IMR-90 (cell line): ENCODE data around the gene CYB5RL. TPM values are rescaled to one million over a fixed set of nuclear protein-coding genes. Genes with fewer than 3 reads are reported as not detected.

Experiments used
- ATAC-seq: fragments of 200-7000 bp; cut with Tn5 transposase; 2 replicates; pipeline ENCODE4 v1.9.1; 2020; ENCODE audit warnings: low read depth, mild to moderate bottlenecking, moderate library complexity
- BruUV-seq: library from RNA; stranded (reverse); fragments of 400-500 nt; replicated peaks from 2 replicates; lab custom pipeline; 2021; lab: Mats Ljungman, UMichigan
- CTCF ChIA-PET: fragments of 300-600 bp; formaldehyde crosslinking; extraction: SDS; loops from one replicate; lab custom pipeline; 2021; ENCODE audit warnings: antibody characterized with exemption; lab: Yijun Ruan, JAX
- POLR2A ChIA-PET: fragments of 300-600 bp; sonication (Branson Sonifier 250); formaldehyde crosslinking; loops from one replicate; lab custom pipeline; 2022; ENCODE audit warnings: antibody characterized with exemption; ENCODE audit not compliant: unreplicated experiment; lab: Charles Lee
- DNase-seq: peaks from one replicate; pipeline ENCODE4 v3.0.0; 2013
- H2AFZ ChIP-seq: replicated peaks from 2 replicates; pipeline ENCODE3; 2013; ENCODE audit warnings: low read length, mild to moderate bottlenecking; ENCODE audit not compliant: poor library complexity
- H2AK5ac ChIP-seq: 2 replicates; pipeline ENCODE4 v1.6.1; 2013; ENCODE audit warnings: low read depth, low read length, inconsistent platforms
- H2AK9ac ChIP-seq: replicated peaks from 2 replicates; pipeline ENCODE3; 2013; ENCODE audit warnings: mild to moderate bottlenecking, low read depth, low read length, moderate library complexity; ENCODE audit not compliant: poor library complexity
- H2BK120ac ChIP-seq: 2 replicates; pipeline ENCODE4 v1.6.1; 2013; ENCODE audit warnings: low read depth, low read length, inconsistent platforms
- H2BK15ac ChIP-seq: 3 replicates; pipeline ENCODE4 v1.6.1; 2013; ENCODE audit warnings: low read depth, low read length, inconsistent platforms
- H2BK20ac ChIP-seq: 2 replicates; pipeline ENCODE4 v1.6.1; 2013; ENCODE audit warnings: low read depth, mild to moderate bottlenecking, inconsistent platforms, low read length, moderate library complexity
- H2BK5ac ChIP-seq: 2 replicates; pipeline ENCODE4 v1.6.1; 2013; ENCODE audit warnings: mild to moderate bottlenecking, low read depth, low read length, inconsistent platforms; ENCODE audit not compliant: poor library complexity, severe bottlenecking
- H3K14ac ChIP-seq: replicated peaks from 2 replicates; pipeline ENCODE4 v1.6.1; 2013; ENCODE audit warnings: low read depth, low read length, inconsistent platforms
- H3K18ac ChIP-seq: 2 replicates; pipeline ENCODE4 v1.6.1; 2013; ENCODE audit warnings: low read depth, low read length, control low read depth
- H3K23ac ChIP-seq: 2 replicates; pipeline ENCODE4 v1.6.1; 2013; ENCODE audit warnings: low read depth, low read length, inconsistent platforms
- H3K27ac ChIP-seq: 2 replicates; pipeline ENCODE4 v1.5.1; 2013; ENCODE audit warnings: mild to moderate bottlenecking, control low read depth, low read length; ENCODE audit not compliant: insufficient read depth
- H3K27me3 ChIP-seq: 2 replicates; pipeline ENCODE4 v1.6.1; 2013; ENCODE audit warnings: low read length; ENCODE audit not compliant: control insufficient read depth, insufficient read depth
- H3K36me3 ChIP-seq: 2 replicates; pipeline ENCODE4 v1.6.1; 2013; ENCODE audit warnings: low read length, mixed read lengths; ENCODE audit not compliant: control insufficient read depth, insufficient read depth
- H3K4ac ChIP-seq: 2 replicates; pipeline ENCODE4 v1.6.1; 2013; ENCODE audit warnings: low read depth, low read length, inconsistent platforms
- H3K4me1 ChIP-seq: 2 replicates; pipeline ENCODE4 v1.6.1; 2013; ENCODE audit warnings: low read length, mixed read lengths; ENCODE audit not compliant: control insufficient read depth, insufficient read depth
- H3K4me2 ChIP-seq: 2 replicates; pipeline ENCODE4 v1.6.1; 2013; ENCODE audit warnings: low read depth, mild to moderate bottlenecking, control low read depth, low read length, moderate library complexity
- H3K4me3 ChIP-seq: 2 replicates; pipeline ENCODE4 v1.5.1; 2013; ENCODE audit warnings: low read depth, mild to moderate bottlenecking, control low read depth, low read length, moderate library complexity; ENCODE audit not compliant: insufficient read depth
- H3K56ac ChIP-seq: 2 replicates; pipeline ENCODE4 v1.6.1; 2013; ENCODE audit warnings: low read length, inconsistent platforms; ENCODE audit not compliant: insufficient read depth; ENCODE audit errors: extremely low read depth
- H3K79me1 ChIP-seq, 2 experiments: 2 replicates each; pipeline ENCODE4 v1.6.1; 2013; ENCODE audit warnings: low read length in 2 of 2, inconsistent platforms in 1 of 2, low read depth in 1 of 2
- H3K9ac ChIP-seq: 2 replicates; pipeline ENCODE4 v1.6.1; 2013; ENCODE audit warnings: low read depth, low read length, control low read depth
- H3K9me1 ChIP-seq: 2 replicates; pipeline ENCODE4 v1.6.1; 2013; ENCODE audit warnings: low read length, inconsistent platforms; ENCODE audit not compliant: insufficient read depth
- H3K9me3 ChIP-seq: 2 replicates; pipeline ENCODE4 v1.6.1; 2013; ENCODE audit warnings: low read length; ENCODE audit not compliant: control insufficient read depth, insufficient read depth
- H4K20me1 ChIP-seq: 2 replicates; pipeline ENCODE4 v1.6.1; 2013; ENCODE audit warnings: low read length, inconsistent platforms; ENCODE audit not compliant: insufficient read depth
- H4K5ac ChIP-seq: 2 replicates; pipeline ENCODE4 v1.6.1; 2013; ENCODE audit warnings: mild to moderate bottlenecking, low read depth, low read length, control low read depth
- H4K8ac ChIP-seq, 2 experiments: 2 replicates each; pipeline ENCODE4 v1.6.1; 2013; ENCODE audit warnings: low read depth in 2 of 2, low read length in 2 of 2, control low read depth in 1 of 2, inconsistent platforms in 1 of 2
- H4K91ac ChIP-seq: 2 replicates; pipeline ENCODE4 v1.6.1; 2013; ENCODE audit warnings: low read depth, low read length, inconsistent platforms; ENCODE audit not compliant: insufficient read depth
- BHLHE40 ChIP-seq: fragments of 150-350 bp; IDR thresholded peaks from 2 replicates; pipeline ENCODE4 v1.6.1; 2016; ENCODE audit warnings: mild to moderate bottlenecking, low read depth, low read length
- FOS ChIP-seq: fragments of 150-350 bp; IDR thresholded peaks from 2 replicates; pipeline ENCODE4 v1.6.1; 2016; ENCODE audit warnings: low read depth, low read length
- POLR2A ChIP-seq: IDR thresholded peaks from 2 replicates; pipeline ENCODE4 v1.6.1; 2012; ENCODE audit warnings: mild to moderate bottlenecking, low read depth, low read length
- RAD21 ChIP-seq: IDR thresholded peaks from 2 replicates; pipeline ENCODE4 v1.6.1; 2012; ENCODE audit warnings: low read length, improper control_type of control experiment
- RCOR1 ChIP-seq: IDR thresholded peaks from 2 replicates; pipeline ENCODE4 v1.6.1; 2012; ENCODE audit warnings: mild to moderate bottlenecking, low read length, improper control_type of control experiment; ENCODE audit not compliant: insufficient replicate concordance
- RFX5 ChIP-seq: IDR thresholded peaks from 2 replicates; pipeline ENCODE4 v1.8.0; 2012; ENCODE audit warnings: low read depth, mild to moderate bottlenecking, low read length, moderate library complexity
- WGBS, 2 experiments: methylation state at CpG; one replicate each; pipeline versions ENCODE4 v1.1.5 to v1.1.7; 2013; ENCODE audit warnings: missing lambda C conversion rate in 2 of 2; ENCODE audit not compliant: insufficient read length in 1 of 2; ENCODE audit errors: extremely low coverage in 2 of 2; 5-methylcytosine and 5-hydroxymethylcytosine counted together
- dilution Hi-C: fragments of 300-500 bp; cut with HindIII; formaldehyde crosslinking; loops from one replicate; pipeline ENCODE4 v1.14.3; 2018; ENCODE audit warnings: low sequenced_read_pairs; ENCODE audit not compliant: unreplicated experiment
- in situ Hi-C: fragments of 300-500 bp; cut with MboI; formaldehyde crosslinking; loops from 3 replicates; pipeline ENCODE4 v1.14.3; 2019; ENCODE audit warnings: low sequenced_read_pairs, inconsistent platforms, mixed read lengths
- intact Hi-C: fragments of 100-400 bp; cut with micrococcal nuclease; formaldehyde crosslinking; loops from 2 replicates; pipeline ENCODE4 v1.10.0; 2022
- polyA plus RNA-seq, 3 experiments: library from polyadenylated mRNA; depleted of rRNA; stranded (reverse); fragments of >200 nt; gene quantifications; 2 replicates each; pipeline ENCODE4 v1.2.3, GENCODE V29; 2012; ENCODE audit warnings: low replicate concordance in 1 of 3
- total RNA-seq: library from RNA; depleted of rRNA; stranded (reverse); fragments of >200 nt; gene quantifications from 2 replicates; pipeline ENCODE4 v1.2.3, GENCODE V29; 2012
- TF ChIP-seq, protein P1 (sequence below): fragments of 150-350 bp; IDR thresholded peaks from 2 replicates; pipeline ENCODE4 v1.6.1; 2016; ENCODE audit warnings: low read depth, mild to moderate bottlenecking, low read length, moderate library complexity, borderline replicate concordance
- TF ChIP-seq, protein P2 (sequence below): fragments of 150-350 bp; IDR thresholded peaks from 2 replicates; pipeline ENCODE4 v1.6.1; 2017; ENCODE audit warnings: mild to moderate bottlenecking, antibody characterized with exemption, low read length, low read depth
- TF ChIP-seq, protein P3 (sequence below): conservative IDR thresholded peaks from 2 replicates; pipeline ENCODE4 v1.5.1; 2012; ENCODE audit warnings: mild to moderate bottlenecking, low read depth, low read length, improper control_type of control experiment

Gene CYB5RL
- total and polyA plus RNA-seq, 2 of the 4 experiments (the other 2 are of a cell fraction): 3.8 to 4.3 TPM

DNA sequence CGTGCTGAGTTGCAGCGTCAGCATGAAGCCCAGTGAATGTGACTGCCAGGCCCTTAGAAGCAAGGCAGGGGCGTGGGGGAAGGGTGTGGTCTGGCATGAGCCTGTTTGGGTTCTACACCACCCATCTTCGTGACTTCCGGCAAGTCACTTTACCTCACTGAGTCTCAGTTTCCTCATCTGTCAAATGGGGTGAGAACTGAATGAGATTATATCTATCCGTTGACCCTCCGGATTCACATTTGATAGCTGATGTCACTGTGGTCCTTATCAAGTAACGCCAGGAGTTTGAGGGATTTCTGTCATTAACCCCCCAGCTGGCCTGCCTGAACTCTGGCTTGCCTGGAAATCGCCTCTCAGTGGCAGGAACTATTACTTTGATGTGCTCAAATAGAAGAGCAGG, 15.7 kb upstream of the CYB5RL start:
- Histone ChIP-seq H2BK20ac (no peak overlapping the region), H3K9me1 (peaks cover 15% of the 10 kb centered on the region), H3K36me3 (peaks cover 68% of the 10 kb centered on the region), H2BK5ac (no peak overlapping the region), H4K5ac (no peak overlapping the region), H2AK5ac (no peak overlapping the region), H3K9ac (no peak overlapping the region), H3K18ac (no peak overlapping the region), H3K56ac (no peak overlapping the region), H4K8ac (no peak overlapping the region), H2AFZ (no peak overlapping the region), H2BK15ac (no peak overlapping the region), H4K91ac (no peak overlapping the region), H3K23ac (no peak overlapping the region), H3K4me3 (no peak overlapping the region), H3K4ac (no peak overlapping the region), H2AK9ac (peak overlapping the region; percentile 63), H2BK120ac (no peak overlapping the region), H3K14ac (no peak overlapping the region), H3K27me3 (no peaks in the 10 kb centered on the region), H3K27ac (no peak overlapping the region), H3K79me1 (peaks cover 0 to 8% of the 10 kb centered on the region in 2 experiments; a peak in 3 of 4 replicates), H4K20me1 (peaks cover 10% of the 10 kb centered on the region), H3K4me2 (no peak overlapping the region), H3K9me3 (no peaks in the 10 kb centered on the region), H3K4me1 (peaks cover 14% of the 10 kb centered on the region)
- ATAC-seq (no peak), DNase-seq (no peak)
- in situ Hi-C loops: loop anchor here (25.0 kb wide), 1 partner anchor 353 kb away; no protein-coding TSS in a partner anchor
- dilution Hi-C loops: no loop called here
- BruUV-seq: no TSS peak
- 88% methylated on average over 3 of the region's 9 CpGs; no CpG with 5 or more reads in 1 of the 2 experiments for WGBS, 2 experiments
- intact Hi-C loops: no loop called here
- ChIA-PET POLR2A (no interaction called here), CTCF (no interaction called here)
- TF ChIP-seq RFX5: no peak
- TF ChIP-seq POLR2A: no peak
- TF ChIP-seq, protein P1, sequence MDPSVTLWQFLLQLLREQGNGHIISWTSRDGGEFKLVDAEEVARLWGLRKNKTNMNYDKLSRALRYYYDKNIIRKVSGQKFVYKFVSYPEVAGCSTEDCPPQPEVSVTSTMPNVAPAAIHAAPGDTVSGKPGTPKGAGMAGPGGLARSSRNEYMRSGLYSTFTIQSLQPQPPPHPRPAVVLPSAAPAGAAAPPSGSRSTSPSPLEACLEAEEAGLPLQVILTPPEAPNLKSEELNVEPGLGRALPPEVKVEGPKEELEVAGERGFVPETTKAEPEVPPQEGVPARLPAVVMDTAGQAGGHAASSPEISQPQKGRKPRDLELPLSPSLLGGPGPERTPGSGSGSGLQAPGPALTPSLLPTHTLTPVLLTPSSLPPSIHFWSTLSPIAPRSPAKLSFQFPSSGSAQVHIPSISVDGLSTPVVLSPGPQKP: no peak
- TF ChIP-seq, protein P2, sequence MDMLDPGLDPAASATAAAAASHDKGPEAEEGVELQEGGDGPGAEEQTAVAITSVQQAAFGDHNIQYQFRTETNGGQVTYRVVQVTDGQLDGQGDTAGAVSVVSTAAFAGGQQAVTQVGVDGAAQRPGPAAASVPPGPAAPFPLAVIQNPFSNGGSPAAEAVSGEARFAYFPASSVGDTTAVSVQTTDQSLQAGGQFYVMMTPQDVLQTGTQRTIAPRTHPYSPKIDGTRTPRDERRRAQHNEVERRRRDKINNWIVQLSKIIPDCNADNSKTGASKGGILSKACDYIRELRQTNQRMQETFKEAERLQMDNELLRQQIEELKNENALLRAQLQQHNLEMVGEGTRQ: no peak
- no peak for TF ChIP-seq RAD21
- TF ChIP-seq, protein P3, sequence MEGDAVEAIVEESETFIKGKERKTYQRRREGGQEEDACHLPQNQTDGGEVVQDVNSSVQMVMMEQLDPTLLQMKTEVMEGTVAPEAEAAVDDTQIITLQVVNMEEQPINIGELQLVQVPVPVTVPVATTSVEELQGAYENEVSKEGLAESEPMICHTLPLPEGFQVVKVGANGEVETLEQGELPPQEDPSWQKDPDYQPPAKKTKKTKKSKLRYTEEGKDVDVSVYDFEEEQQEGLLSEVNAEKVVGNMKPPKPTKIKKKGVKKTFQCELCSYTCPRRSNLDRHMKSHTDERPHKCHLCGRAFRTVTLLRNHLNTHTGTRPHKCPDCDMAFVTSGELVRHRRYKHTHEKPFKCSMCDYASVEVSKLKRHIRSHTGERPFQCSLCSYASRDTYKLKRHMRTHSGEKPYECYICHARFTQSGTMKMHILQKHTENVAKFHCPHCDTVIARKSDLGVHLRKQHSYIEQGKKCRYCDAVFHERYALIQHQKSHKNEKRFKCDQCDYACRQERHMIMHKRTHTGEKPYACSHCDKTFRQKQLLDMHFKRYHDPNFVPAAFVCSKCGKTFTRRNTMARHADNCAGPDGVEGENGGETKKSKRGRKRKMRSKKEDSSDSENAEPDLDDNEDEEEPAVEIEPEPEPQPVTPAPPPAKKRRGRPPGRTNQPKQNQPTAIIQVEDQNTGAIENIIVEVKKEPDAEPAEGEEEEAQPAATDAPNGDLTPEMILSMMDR: no peak
- TF ChIP-seq BHLHE40: no peak
- TF ChIP-seq RCOR1: no peak
- no peak for TF ChIP-seq FOS
